Ishikawa (cell line): Measurements from ENCODE around the gene ECSIT.

Source experiments
- CREB1 ChIP-seq: IDR thresholded peaks from 2 replicates; pipeline ENCODE4 v1.6.1; 2012; ENCODE audit warnings: low read depth
- EP300 ChIP-seq: IDR thresholded peaks from 2 replicates; pipeline ENCODE4 v1.6.1; 2012; ENCODE audit warnings: borderline replicate concordance
- FOXM1 ChIP-seq: IDR thresholded peaks from 2 replicates; pipeline ENCODE4 v1.6.1; 2012; ENCODE audit warnings: low read depth, borderline replicate concordance
- RAD21 ChIP-seq: IDR thresholded peaks from 2 replicates; pipeline ENCODE4 v1.6.1; 2012; ENCODE audit warnings: low read depth
- TAF1 ChIP-seq: IDR thresholded peaks from 2 replicates; pipeline ENCODE4 v1.6.1; 2012; ENCODE audit warnings: low read depth, mild to moderate bottlenecking
- TF ChIP-seq, protein P1 (sequence below): IDR thresholded peaks from 2 replicates; pipeline ENCODE4 v1.6.1; 2012
- TF ChIP-seq, protein P2 (sequence below): IDR thresholded peaks from 2 replicates; pipeline ENCODE4 v1.6.1; 2012; ENCODE audit warnings: low read depth, mild to moderate bottlenecking

DNA sequence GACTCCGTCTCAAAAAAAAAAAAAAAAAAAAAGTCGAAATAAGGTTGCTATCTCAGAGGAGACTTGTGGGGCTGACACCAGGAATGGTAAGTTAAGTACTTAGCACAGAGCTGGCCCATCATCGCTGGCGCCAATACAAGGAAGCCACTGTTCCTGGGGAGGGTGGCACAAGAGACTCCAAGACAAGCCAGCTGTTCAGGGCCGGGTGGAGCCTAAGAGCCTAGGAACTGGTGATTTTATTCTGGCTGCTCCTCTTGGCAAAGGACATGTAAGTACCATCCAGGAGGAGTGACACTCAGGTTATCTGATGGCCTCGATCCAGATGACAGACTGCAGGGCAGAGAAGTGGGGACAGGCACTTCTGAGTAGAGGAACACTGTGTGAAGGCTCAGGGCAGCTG lies 26.3 kb upstream of the ECSIT start:
- TF ChIP-seq TAF1 (no peak), RAD21 (no peak), CREB1 (no peak), FOXM1 (no peak), EP300 (no peak)
- TF ChIP-seq, protein P1, sequence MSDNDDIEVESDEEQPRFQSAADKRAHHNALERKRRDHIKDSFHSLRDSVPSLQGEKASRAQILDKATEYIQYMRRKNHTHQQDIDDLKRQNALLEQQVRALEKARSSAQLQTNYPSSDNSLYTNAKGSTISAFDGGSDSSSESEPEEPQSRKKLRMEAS: no peak
- TF ChIP-seq, protein P2, sequence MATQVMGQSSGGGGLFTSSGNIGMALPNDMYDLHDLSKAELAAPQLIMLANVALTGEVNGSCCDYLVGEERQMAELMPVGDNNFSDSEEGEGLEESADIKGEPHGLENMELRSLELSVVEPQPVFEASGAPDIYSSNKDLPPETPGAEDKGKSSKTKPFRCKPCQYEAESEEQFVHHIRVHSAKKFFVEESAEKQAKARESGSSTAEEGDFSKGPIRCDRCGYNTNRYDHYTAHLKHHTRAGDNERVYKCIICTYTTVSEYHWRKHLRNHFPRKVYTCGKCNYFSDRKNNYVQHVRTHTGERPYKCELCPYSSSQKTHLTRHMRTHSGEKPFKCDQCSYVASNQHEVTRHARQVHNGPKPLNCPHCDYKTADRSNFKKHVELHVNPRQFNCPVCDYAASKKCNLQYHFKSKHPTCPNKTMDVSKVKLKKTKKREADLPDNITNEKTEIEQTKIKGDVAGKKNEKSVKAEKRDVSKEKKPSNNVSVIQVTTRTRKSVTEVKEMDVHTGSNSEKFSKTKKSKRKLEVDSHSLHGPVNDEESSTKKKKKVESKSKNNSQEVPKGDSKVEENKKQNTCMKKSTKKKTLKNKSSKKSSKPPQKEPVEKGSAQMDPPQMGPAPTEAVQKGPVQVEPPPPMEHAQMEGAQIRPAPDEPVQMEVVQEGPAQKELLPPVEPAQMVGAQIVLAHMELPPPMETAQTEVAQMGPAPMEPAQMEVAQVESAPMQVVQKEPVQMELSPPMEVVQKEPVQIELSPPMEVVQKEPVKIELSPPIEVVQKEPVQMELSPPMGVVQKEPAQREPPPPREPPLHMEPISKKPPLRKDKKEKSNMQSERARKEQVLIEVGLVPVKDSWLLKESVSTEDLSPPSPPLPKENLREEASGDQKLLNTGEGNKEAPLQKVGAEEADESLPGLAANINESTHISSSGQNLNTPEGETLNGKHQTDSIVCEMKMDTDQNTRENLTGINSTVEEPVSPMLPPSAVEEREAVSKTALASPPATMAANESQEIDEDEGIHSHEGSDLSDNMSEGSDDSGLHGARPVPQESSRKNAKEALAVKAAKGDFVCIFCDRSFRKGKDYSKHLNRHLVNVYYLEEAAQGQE: no peak
